HG03521 (cell line): ENCODE measurements around the gene HACL1.

Experiments used
- ATAC-seq: cut with Tn5 transposase; IDR thresholded peaks from one replicate; pipeline ENCODE4 v1.9.1; 2021; ENCODE audit warnings: mild to moderate bottlenecking, moderate library complexity; ENCODE audit not compliant: unreplicated experiment

The HACL1 gene

DNA sequence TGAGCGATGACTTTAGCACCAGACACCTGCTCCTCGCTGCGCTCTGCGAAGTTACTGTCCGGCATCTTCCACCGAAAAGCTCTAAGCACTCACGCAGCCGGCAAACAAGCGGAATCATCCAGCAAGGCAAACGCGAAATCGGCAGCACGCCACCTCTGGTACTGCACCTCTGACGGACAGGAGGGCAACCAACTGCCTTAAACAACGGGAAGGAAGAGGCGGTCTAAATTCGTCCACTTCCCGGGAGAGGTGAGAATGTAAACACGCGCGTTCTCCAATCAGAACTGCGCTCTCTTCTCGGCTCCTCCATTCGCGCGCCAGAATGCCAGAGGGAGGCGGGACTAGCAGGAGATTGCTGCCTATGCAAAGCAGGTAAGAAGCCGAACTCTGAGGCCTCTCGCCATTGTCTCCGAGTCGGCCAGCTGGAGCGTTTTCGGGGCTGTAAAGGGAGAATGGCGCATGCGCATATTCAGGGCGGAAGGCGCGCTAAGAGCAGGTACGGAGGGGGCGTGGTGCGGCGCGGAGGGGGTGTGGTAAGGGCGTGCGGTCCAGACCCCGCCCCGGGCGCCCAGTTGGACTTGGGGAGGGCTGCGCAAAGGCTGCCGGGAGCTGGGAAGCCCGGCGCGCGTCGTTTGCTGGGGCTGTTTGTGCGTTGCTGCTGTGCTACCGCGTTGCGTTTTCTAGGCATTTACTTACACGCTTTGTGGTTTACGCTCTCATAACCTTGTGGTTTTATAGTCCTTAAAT is at the start of gene HACL1, which contains the start of gene BTD:
Gene HACL1 (minus strand): TSS at position 171 of the 747 bp plus-strand sequence. CDS start 106 bp downstream, at position 65.
Gene BTD (plus strand): TSS at position 347 of the 747 bp plus-strand sequence. CDS start 33,695 bp downstream, outside the sequence.
- ATAC-seq = peak; percentile 93

GRCh38 chr3:15649858-15650257 is 48.5 kb upstream of the HACL1 start:
- ATAC-seq = no peak

DNA sequence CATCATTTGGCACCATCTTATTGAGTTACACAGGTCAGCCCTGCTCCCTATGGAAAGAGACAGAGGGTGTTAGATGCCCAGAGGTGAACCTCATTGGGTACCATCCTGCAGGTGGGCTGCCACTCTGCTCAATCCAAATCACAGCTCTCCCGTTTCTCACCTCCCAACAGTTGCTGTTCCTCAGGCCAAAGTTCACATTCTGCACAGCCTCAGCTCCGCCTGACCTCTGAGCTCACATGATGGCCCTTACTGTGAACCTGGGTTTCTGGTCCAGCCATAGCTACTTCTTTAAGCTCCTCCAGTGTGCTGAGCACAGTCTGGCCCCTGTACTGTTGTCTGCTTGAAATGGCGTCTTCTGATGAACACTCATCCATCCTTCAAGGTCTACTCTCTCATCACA is 48.0 kb upstream of the HACL1 start:
- ATAC-seq = no peak

GRCh38 chr3:15647611-15648167 is 46.3 kb upstream of the HACL1 start:
- ATAC-seq = peak; percentile 80

DNA sequence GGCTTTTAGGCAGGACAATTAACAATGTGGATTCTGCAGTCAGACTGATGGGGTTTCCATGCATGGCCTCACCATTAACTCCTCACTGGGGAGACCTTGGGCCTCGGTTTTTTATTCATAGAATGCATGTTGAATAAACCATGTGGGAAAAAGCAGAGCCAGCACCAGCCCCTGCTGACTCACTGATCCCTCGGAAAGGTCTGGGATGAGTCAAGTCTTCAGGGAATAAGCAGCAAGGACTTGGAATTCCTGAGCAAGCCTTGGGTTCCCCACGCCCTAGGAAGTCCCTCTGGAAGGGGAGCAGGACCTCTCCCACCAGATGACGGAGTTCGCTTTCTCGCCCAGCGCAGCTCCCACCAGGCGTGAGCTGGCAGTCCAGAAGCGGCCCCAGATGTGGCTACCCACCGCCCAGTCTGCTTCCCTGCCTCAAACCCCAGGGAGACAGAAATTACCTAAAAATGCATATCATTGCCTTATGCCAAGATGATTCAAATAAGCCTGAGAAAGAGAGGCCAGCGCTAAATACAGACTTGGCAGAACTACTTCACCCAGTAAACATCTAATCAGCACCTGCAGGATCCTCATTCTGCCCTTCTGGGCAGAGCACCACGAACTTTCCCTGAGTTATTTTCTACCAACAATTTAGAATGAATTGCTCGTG is 45.6 kb upstream of the HACL1 start:
- peak; percentile 14 for ATAC-seq

- no peak for ATAC-seq
These were observed 44.6 kb upstream of the HACL1 start for GRCh38 chr3:15645740-15646501.

GRCh38 chr3:15645246-15645645 is 43.9 kb upstream of the HACL1 start:
- no peak for ATAC-seq

DNA sequence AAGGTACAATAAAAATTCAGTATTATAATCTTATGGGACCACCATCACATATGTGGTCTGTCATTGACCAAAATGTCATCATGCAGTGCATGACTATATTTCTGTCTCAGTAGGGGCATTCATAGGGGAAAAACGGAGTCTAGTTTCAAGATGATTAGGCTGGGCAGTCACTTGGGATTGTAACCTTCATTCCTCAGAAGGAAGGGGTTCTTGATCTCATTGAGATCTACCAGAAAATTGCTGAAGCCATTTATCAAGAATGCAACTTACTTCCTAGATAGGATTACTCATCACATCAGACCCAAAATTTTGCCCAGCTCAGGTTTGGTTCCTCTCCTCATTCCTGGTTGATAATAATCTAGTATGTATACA is 37.5 kb upstream of the HACL1 start:
- ATAC-seq = no peak

DNA sequence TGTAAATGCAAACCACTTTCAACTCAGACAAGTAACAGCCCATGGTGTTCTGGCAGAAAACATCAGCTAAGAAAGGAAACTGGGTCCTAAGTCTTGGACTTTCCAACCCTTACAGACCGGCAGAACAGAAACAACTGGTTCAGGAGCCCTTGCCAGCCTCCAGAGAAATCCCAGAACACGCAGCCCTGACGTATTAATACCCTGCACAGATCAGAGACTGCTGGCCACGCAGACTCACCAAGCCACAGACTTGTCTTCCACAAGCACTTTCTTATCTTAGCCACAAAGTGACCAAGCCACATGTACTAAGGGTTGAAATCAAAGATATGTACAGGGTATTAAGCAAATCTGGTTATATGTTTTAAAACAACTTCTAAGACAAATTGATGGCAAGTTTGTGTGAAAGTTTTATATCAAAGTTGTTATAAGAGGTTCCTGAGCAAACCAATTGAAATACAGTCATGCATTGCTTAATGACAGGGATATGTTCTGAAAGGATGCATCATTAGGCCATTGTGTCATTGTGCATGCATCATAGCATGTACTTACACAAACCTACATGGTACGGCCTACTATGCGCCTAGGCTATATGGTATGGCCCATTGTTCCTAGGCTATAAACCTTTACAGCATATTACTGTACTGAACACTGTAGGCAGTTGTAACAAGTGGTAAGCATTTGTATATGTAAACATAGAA is 37.0 kb upstream of the HACL1 start:
- ATAC-seq = no peak

DNA sequence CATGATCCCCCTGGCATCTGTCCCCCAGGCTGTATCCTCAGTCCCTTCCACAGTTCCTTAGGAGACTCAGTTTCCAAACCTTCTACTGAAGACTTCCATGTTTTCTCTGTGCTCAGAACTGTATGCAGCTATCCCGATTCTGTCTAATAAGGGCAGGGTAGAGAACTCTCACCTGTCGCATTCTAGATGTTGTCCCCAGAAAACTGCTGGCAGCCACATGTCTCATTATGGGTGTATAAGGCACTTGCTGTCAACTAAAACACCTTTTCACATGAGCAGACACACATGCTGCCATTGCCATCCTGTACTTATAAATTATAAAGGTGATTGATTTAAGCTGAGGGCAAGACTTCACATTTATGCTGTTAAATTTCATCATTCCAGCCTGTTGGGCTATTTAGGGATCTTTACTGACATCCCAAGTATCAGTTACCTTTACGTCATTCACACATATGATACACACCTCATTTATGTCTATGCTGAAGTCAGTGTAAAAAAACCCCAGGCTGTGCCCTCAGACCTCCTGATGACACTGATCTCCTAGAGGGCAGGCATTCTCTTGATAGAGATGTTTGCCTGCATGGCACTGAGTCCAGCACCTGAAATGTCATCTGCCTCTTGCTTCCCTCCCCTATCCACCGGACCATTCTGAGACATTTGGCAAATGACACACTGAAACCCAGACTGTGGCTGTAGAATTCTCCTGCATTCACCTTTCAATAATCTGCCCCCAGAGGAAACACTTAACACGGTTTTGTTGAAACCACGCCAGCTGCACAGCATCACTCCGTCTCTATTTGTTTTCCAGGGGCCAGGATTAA is 36.0 kb upstream of the HACL1 start:
- ATAC-seq = no peak

DNA sequence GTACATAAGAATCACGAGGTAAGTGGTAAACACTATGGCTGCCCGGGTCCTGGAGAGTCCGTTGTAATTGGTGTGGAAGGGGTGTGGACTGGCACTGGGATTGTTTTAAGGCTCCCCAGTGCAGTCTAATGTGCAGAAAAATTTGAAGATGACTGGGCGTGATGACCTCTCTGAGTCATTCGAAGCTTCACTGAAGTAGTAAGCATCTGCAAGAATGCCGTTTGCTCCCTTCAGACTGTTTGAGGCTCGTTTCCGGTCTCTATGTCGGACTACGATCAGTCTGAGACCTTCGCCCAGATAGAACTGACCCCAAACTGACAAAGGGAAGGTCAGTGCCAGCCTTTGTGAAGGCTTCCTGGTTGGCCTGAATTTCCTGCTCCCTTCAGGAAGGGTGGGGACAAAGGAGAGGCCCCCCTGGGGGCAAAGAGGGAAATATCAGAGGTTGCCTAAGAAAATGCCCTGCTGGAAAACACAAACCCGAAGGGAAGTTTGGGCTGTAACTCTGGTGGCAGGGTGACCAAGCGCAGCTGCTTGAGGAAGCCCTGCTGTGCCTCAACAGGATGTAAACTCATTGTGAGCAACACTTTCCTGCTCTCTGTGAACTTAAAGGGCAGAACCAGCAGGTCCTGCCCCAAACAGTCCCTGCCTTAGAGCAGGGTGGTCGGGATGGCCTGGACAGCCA is 34.8 kb upstream of the HACL1 start:
- no peak for ATAC-seq

DNA sequence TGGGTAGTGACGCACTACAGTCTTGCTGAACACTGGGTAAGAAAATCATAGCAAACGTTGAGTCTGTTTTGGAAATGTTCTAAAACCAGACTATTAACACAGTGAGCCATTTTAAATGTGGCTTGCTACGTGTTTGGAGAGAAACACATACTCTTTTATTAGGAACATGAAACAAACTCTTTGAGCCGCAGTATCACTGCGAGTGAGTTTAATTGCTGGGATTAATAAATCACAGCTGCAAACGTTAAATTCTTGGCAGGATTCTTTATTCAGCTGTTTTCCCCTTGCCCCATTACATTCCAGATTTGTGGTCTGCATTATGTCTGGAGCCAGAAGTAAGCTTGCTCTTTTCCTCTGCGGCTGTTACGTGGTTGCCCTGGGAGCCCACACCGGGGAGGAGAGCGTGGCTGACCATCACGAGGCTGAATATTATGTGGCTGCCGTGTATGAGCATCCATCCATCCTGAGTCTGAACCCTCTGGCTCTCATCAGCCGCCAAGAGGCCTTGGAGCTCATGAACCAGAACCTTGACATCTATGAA is 33.8 kb upstream of the HACL1 start:
- no peak for ATAC-seq

DNA sequence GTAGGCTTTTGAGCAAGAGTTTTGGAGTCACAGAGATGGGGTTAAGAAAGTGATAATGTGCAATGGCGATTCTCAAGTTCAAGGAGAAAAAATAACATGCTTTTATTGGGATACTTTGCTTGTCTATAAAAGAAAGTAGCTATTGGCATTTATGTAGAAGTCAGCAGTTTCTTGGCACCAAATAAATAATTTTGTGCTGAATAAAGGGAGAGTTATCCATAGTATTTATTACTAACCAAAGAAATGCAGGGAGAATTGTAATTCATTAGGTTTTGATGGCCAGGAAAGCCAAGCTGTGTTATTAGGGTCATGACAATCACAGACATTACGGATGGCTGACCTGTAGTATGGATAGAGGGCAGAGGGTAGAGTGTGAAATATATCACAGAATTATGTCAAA is 33.3 kb upstream of the HACL1 start:
- ATAC-seq = no peak

GRCh38 chr3:15633766-15634598 is 32.6 kb upstream of the HACL1 start:
- no peak for ATAC-seq

GRCh38 chr3:15633159-15633558 is 31.8 kb upstream of the HACL1 start:
- ATAC-seq = no peak

- ATAC-seq = no peak
These were observed 30.8 kb upstream of the HACL1 start for GRCh38 chr3:15632212-15632580.

- ATAC-seq = no peak
These were observed 30.2 kb upstream of the HACL1 start for GRCh38 chr3:15631426-15632211.
